Measurements from ENCODE around the gene DPEP1.

GRCh38 chr16:89572073-89572484 is 41.4 kb upstream of the DPEP1 start:
- TF ChIP-seq POLR2AphosphoS5 (IDR thresholded peaks at IDR 0.05; ENCODE audit: low read depth, low read length) (no peak), POLR2A (IDR thresholded peaks at IDR 0.05; ENCODE audit: low read depth, low read length) (no peak), TAF1 (IDR thresholded peaks at IDR 0.05; ENCODE audit: borderline replicate concordance, low read depth, low read length) (no peak)
